Fibroblast of lung (primary cell): ENCODE data around the gene ABCF3.

ENCODE experiments used
- EZH2 ChIP-seq: IDR thresholded peaks from 2 replicates; pipeline ENCODE4 v1.5.1; 2012; ENCODE audit warnings: low read length, control low read depth, mild to moderate bottlenecking; ENCODE audit errors: missing control alignments
- TF ChIP-seq, protein P1 (sequence below), 2 donors: IDR thresholded peaks in 1 of 2; conservative IDR thresholded peaks in 1 of 2; 1 replicate in 1 of 2; 2 replicates in 1 of 2; pipeline ENCODE4 v1.5.1; 2011 to 2012; ENCODE audit warnings: low read length in 2 of 2, control low read depth in 1 of 2, inconsistent platforms in 1 of 2, low read depth in 1 of 2, mild to moderate bottlenecking in 1 of 2

DNA sequence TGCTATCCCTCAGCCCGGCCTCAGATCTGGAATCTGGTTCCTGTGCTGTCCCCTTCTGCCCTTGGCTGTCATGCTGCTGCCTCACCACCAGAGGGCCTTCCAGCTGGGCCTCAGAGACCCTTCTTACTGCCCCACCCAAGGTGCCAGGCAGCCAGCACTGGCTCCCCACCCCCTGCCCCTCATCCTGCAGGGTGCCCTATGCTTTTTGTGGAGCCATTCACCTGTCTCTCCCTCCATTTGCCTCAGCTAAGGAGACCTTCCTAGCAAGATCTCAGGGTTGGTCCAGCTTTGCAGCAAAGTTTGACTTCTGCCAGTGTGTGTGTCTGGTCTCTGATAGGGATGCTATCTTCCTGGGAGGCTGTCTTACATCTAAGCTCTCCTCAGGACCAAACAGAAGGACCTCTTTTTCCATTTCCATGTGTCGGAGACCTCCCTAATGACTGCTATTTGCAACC is 41.5 kb downstream of the ABCF3 start:
- TF ChIP-seq, protein P1, sequence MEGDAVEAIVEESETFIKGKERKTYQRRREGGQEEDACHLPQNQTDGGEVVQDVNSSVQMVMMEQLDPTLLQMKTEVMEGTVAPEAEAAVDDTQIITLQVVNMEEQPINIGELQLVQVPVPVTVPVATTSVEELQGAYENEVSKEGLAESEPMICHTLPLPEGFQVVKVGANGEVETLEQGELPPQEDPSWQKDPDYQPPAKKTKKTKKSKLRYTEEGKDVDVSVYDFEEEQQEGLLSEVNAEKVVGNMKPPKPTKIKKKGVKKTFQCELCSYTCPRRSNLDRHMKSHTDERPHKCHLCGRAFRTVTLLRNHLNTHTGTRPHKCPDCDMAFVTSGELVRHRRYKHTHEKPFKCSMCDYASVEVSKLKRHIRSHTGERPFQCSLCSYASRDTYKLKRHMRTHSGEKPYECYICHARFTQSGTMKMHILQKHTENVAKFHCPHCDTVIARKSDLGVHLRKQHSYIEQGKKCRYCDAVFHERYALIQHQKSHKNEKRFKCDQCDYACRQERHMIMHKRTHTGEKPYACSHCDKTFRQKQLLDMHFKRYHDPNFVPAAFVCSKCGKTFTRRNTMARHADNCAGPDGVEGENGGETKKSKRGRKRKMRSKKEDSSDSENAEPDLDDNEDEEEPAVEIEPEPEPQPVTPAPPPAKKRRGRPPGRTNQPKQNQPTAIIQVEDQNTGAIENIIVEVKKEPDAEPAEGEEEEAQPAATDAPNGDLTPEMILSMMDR (conservative IDR thresholded peaks at IDR 0.05 in 1 of 2, IDR thresholded peaks at IDR 0.05 in 1 of 2; ENCODE audit: low read depth in 1 of 2, low read length in 2 of 2), result peak; percentile 74 to 90
- TF ChIP-seq EZH2, result no peak
